PFSK-1 (cell line): ENCODE data around the gene CROCC2.

Experiments used
- SIN3A ChIP-seq: IDR thresholded peaks from 2 replicates; pipeline ENCODE4 v1.6.1; 2012; ENCODE audit warnings: mild to moderate bottlenecking, low read length, moderate library complexity, borderline replicate concordance; ENCODE audit not compliant: insufficient read depth
- TAF1 ChIP-seq: IDR thresholded peaks from 2 replicates; pipeline ENCODE4 v1.6.1; 2012; ENCODE audit warnings: low read length, control low read depth, borderline replicate concordance; ENCODE audit not compliant: insufficient read depth
- TF ChIP-seq, protein P1 (sequence below), 2 experiments: IDR thresholded peaks; 2 replicates each; pipeline versions ENCODE4 v1.6.1 to v1.8.0; 2011 to 2012; ENCODE audit warnings: low read depth in 2 of 2, low read length in 2 of 2, control low read depth in 1 of 2, inconsistent platforms in 1 of 2, mild to moderate bottlenecking in 1 of 2, moderate library complexity in 1 of 2; ENCODE audit not compliant: insufficient read depth in 1 of 2

DNA sequence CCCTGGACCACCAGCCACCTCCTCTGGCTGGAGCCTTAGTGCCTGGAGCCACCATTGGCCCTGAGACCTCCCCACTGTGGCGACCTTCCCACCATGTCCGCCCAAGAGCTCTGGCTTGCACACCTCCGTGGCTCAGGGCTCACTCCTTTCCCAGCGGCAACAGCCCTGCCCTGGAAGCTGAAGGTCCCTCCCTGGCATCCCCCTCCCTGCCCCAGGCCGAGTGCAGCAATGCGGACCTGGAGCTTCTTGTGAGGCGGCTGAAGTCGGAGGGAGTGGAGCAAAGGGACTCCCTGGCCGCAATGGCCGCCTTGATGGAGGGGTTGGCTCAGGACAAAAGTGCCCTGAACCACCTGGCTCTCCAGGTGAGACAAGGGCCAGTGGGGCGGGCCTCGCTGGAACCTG is 28.6 kb downstream of the CROCC2 start:
- TF ChIP-seq TAF1: no peak
- TF ChIP-seq, protein P1, sequence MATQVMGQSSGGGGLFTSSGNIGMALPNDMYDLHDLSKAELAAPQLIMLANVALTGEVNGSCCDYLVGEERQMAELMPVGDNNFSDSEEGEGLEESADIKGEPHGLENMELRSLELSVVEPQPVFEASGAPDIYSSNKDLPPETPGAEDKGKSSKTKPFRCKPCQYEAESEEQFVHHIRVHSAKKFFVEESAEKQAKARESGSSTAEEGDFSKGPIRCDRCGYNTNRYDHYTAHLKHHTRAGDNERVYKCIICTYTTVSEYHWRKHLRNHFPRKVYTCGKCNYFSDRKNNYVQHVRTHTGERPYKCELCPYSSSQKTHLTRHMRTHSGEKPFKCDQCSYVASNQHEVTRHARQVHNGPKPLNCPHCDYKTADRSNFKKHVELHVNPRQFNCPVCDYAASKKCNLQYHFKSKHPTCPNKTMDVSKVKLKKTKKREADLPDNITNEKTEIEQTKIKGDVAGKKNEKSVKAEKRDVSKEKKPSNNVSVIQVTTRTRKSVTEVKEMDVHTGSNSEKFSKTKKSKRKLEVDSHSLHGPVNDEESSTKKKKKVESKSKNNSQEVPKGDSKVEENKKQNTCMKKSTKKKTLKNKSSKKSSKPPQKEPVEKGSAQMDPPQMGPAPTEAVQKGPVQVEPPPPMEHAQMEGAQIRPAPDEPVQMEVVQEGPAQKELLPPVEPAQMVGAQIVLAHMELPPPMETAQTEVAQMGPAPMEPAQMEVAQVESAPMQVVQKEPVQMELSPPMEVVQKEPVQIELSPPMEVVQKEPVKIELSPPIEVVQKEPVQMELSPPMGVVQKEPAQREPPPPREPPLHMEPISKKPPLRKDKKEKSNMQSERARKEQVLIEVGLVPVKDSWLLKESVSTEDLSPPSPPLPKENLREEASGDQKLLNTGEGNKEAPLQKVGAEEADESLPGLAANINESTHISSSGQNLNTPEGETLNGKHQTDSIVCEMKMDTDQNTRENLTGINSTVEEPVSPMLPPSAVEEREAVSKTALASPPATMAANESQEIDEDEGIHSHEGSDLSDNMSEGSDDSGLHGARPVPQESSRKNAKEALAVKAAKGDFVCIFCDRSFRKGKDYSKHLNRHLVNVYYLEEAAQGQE (IDR thresholded peaks at IDR 0.05; ENCODE audit: insufficient read depth in 1 of 2, low read depth in 2 of 2, low read length in 2 of 2): no peak
- TF ChIP-seq SIN3A: no peak
